ENCODE results near the gene CIDEB. TPM values are rescaled to one million over a fixed set of nuclear protein-coding genes. Genes with fewer than 3 reads are reported as not detected.

The CIDEB gene
- polyA plus RNA-seq, 1 donor: 10.3 TPM

GRCh38 chr14:24269368-24269767, 38.4 kb downstream of the CIDEB start:
- DNase-seq: no peak

GRCh38 chr14:24268225-24268624, 39.6 kb downstream of the CIDEB start:
- DNase-seq: no peak

GRCh38 chr14:24267516-24267915, 40.3 kb downstream of the CIDEB start:
- DNase-seq: no peak

- DNase-seq: no peak
These were observed 41.2 kb downstream of the CIDEB start for GRCh38 chr14:24266344-24267244.

- DNase-seq: no peak
These were observed 43.5 kb downstream of the CIDEB start for GRCh38 chr14:24264298-24264697.

GRCh38 chr14:24263848-24264247, 43.9 kb downstream of the CIDEB start:
- no peak for DNase-seq

GRCh38 chr14:24262821-24263733, 44.7 kb downstream of the CIDEB start, which contains the start of gene TGM1:
TSS of gene TGM1 (minus strand) at chr14:24263177. CDS start at chr14:24262352, 825 bp downstream.
- no peak for DNase-seq

- no peak for DNase-seq
These were observed 45.8 kb downstream of the CIDEB start for GRCh38 chr14:24261969-24262327.

- DNase-seq: no peak
These were observed 46.4 kb downstream of the CIDEB start for GRCh38 chr14:24261256-24261968.

GRCh38 chr14:24260780-24261157, 47.0 kb downstream of the CIDEB start:
- no peak for DNase-seq

GRCh38 chr14:24260026-24260779, 47.6 kb downstream of the CIDEB start:
- no peak for DNase-seq

GRCh38 chr14:24259282-24260025, 48.3 kb downstream of the CIDEB start:
- DNase-seq: no peak

GRCh38 chr14:24258548-24259265, 49.1 kb downstream of the CIDEB start:
- DNase-seq: no peak

GRCh38 chr14:24258119-24258518, 49.7 kb downstream of the CIDEB start:
- no peak for DNase-seq

- no peak for DNase-seq
These were observed 50.8 kb downstream of the CIDEB start for GRCh38 chr14:24256960-24257359.

- no peak for DNase-seq
These were observed 51.7 kb downstream of the CIDEB start for GRCh38 chr14:24255931-24256711.

- DNase-seq: no peak
These were observed 52.3 kb downstream of the CIDEB start for GRCh38 chr14:24255438-24255837.
